Keratinocyte (primary cell): ENCODE results near the gene GGACT. TPM values are rescaled to one million over a fixed set of nuclear protein-coding genes. Genes with fewer than 3 reads are reported as not detected.

ENCODE experiments used
- DNase-seq: peaks from one replicate; pipeline ENCODE4 v3.0.0-alpha.2; 2011; ENCODE audit warnings: low read depth, missing footprints, low spot score
- FAIRE-seq: peaks from 2 replicates; lab custom pipeline; 2011; peaks lifted over from hg19 to GRCh38; lab: Jason Lieb, UNC
- H2AFZ ChIP-seq: 2 replicates; pipeline ENCODE4 v1.6.0; 2012; ENCODE audit warnings: low read length, control low read depth, inconsistent platforms; ENCODE audit not compliant: control insufficient read depth
- H3K27ac ChIP-seq: 2 replicates; pipeline ENCODE4 v1.5.1; 2011; ENCODE audit warnings: low read length; ENCODE audit not compliant: control insufficient read depth, insufficient read depth
- H3K27me3 ChIP-seq: 3 replicates; pipeline ENCODE4 v1.6.0; 2011; ENCODE audit warnings: low read length; ENCODE audit not compliant: control insufficient read depth, insufficient read depth; ENCODE audit errors: extremely low read depth
- H3K36me3 ChIP-seq, 2 experiments: 2 replicates in 1 of 2; 3 replicates in 1 of 2; pipeline ENCODE4 v1.5.1; 2011; ENCODE audit warnings: low read length in 2 of 2, mild to moderate bottlenecking in 1 of 2; ENCODE audit not compliant: control insufficient read depth in 2 of 2, insufficient read depth in 2 of 2; ENCODE audit errors: extremely low read depth in 1 of 2
- H3K4me1 ChIP-seq: 3 replicates; pipeline ENCODE4 v1.5.1; 2011; ENCODE audit warnings: low read length; ENCODE audit not compliant: control insufficient read depth, insufficient read depth; ENCODE audit errors: extremely low read depth
- H3K4me2 ChIP-seq: 3 replicates; pipeline ENCODE4 v1.6.0; 2011; ENCODE audit warnings: low read depth, low read length; ENCODE audit not compliant: control insufficient read depth, insufficient read depth; ENCODE audit errors: extremely low read depth
- H3K4me3 ChIP-seq, 3 experiments: fragments of 200-600 bp in 1 of 3; sonication (generic) in 1 of 3; 2 replicates in 2 of 3; 3 replicates in 1 of 3; pipeline ENCODE4 v1.5.1; 2011 to 2016; ENCODE audit warnings: low read length in 3 of 3, mild to moderate bottlenecking in 3 of 3, control low read depth in 2 of 3, inconsistent platforms in 1 of 3, low read depth in 1 of 3, mixed read lengths in 1 of 3, mixed run types in 1 of 3, moderate library complexity in 1 of 3; ENCODE audit not compliant: control insufficient read depth in 2 of 3, insufficient read depth in 2 of 3; ENCODE audit errors: extremely low read depth in 1 of 3
- H3K79me2 ChIP-seq: 2 replicates; pipeline ENCODE4 v1.6.0; 2012; ENCODE audit warnings: low read length; ENCODE audit not compliant: control insufficient read depth, insufficient read depth
- H3K9ac ChIP-seq: 3 replicates; pipeline ENCODE4 v1.6.0; 2011; ENCODE audit warnings: low read length; ENCODE audit not compliant: control insufficient read depth, insufficient read depth; ENCODE audit errors: extremely low read depth
- H3K9me1 ChIP-seq: 3 replicates; pipeline ENCODE4 v1.6.0; 2011; ENCODE audit warnings: low read length; ENCODE audit not compliant: control insufficient read depth, insufficient read depth; ENCODE audit errors: extremely low read depth
- H3K9me3 ChIP-seq: 2 replicates; pipeline ENCODE4 v1.5.1; 2012; ENCODE audit warnings: low read depth, low read length; ENCODE audit not compliant: control insufficient read depth
- H4K20me1 ChIP-seq: 3 replicates; pipeline ENCODE4 v1.6.0; 2011; ENCODE audit warnings: low read length; ENCODE audit not compliant: control insufficient read depth, insufficient read depth; ENCODE audit errors: extremely low read depth
- CTCF ChIP-seq, 3 experiments: IDR thresholded peaks in 1 of 3; conservative IDR thresholded peaks in 1 of 3; optimal IDR thresholded peaks in 1 of 3; 2 replicates in 2 of 3; 3 replicates in 1 of 3; pipeline versions ENCODE3 to v1.5.1; 2011; ENCODE audit warnings: low read length in 3 of 3, mild to moderate bottlenecking in 3 of 3, moderate library complexity in 2 of 3, control low read depth in 1 of 3, inconsistent platforms in 1 of 3; ENCODE audit not compliant: insufficient read depth in 2 of 3; ENCODE audit errors: extremely low read depth in 1 of 3
- EZH2 ChIP-seq: IDR thresholded peaks from one replicate; pipeline ENCODE4 v1.6.1; 2012; ENCODE audit warnings: inconsistent platforms, mild to moderate bottlenecking, low read length, moderate library complexity
- dilution Hi-C: fragments of 300-500 bp; cut with MboI; formaldehyde crosslinking; loops from one replicate; pipeline ENCODE4 v1.7.0; 2020; ENCODE audit warnings: low sequenced_read_pairs; ENCODE audit not compliant: extremely low pct_ligation_motif_present
- polyA plus RNA-seq, 5 experiments: library from polyadenylated mRNA; depleted of rRNA in 3 of 5; stranded (reverse) in 3 of 5; stranded (forward) in 1 of 5; unstranded in 1 of 5; fragments of >200 nt; gene quantifications; 1 replicate in 1 of 5; 2 replicates in 3 of 5; 3 replicates in 1 of 5; pipeline versions ENCODE4 v1.2.1 to v1.2.3, GENCODE V29; 2011 to 2012; ENCODE audit warnings: missing spikeins in 2 of 5, low read depth in 1 of 5, low replicate concordance in 1 of 5

Gene GGACT
- polyA plus RNA-seq, 1 donor (not counting 4 experiments of a cell fraction or from before 2014, with no cell fraction given): 8.2 TPM

- Histone ChIP-seq H2AFZ (no peak overlapping the region), H3K9ac (no peak overlapping the region), H4K20me1 (no peaks in the 10 kb centered on the region), H3K27me3 (no peaks in the 10 kb centered on the region), H3K4me3 (no peak overlapping the region), H3K4me2 (no peak overlapping the region), H3K79me2 (no peaks in the 10 kb centered on the region), H3K27ac (no peak overlapping the region), H3K36me3 (no peaks in the 10 kb centered on the region), H3K9me3 (no peaks in the 10 kb centered on the region), H3K9me1 (no peaks in the 10 kb centered on the region), H3K4me1 (no peaks in the 10 kb centered on the region)
- FAIRE-seq (no peak), DNase-seq (no peak)
- dilution Hi-C loops: no loop called here
- no peak for TF ChIP-seq CTCF (optimal IDR thresholded peaks at IDR 0.05 in 1 of 3, IDR thresholded peaks at IDR 0.05 in 1 of 3, conservative IDR thresholded peaks at IDR 0.05 in 1 of 3; ENCODE audit: extremely low read depth in 1 of 3, insufficient read depth in 2 of 3, low read length in 3 of 3)
- TF ChIP-seq EZH2: no peak
These were observed 105.5 kb downstream of the GGACT start for GRCh38 chr13:100483139-100483538.

GRCh38 chr13:100480676-100481075, 107.9 kb downstream of the GGACT start:
- H2AFZ ChIP-seq: no peak overlapping the region
- no peaks in the 10 kb centered on the region for H3K36me3 ChIP-seq
- TF ChIP-seq CTCF (optimal IDR thresholded peaks at IDR 0.05 in 1 of 3, IDR thresholded peaks at IDR 0.05 in 1 of 3, conservative IDR thresholded peaks at IDR 0.05 in 1 of 3; ENCODE audit: extremely low read depth in 1 of 3, insufficient read depth in 2 of 3, low read length in 3 of 3) (no peak), EZH2 (no peak)
- H3K9ac ChIP-seq: no peak overlapping the region
- DNase-seq (no peak), FAIRE-seq (no peak)
- no peak overlapping the region for H3K4me3 ChIP-seq
- H3K4me2 ChIP-seq: no peak overlapping the region
- H3K9me3 ChIP-seq: no peaks in the 10 kb centered on the region
- dilution Hi-C loops: no loop called here
- no peaks in the 10 kb centered on the region for H3K79me2 ChIP-seq
- H3K4me1 ChIP-seq: no peaks in the 10 kb centered on the region
- H3K9me1 ChIP-seq: no peaks in the 10 kb centered on the region
- no peaks in the 10 kb centered on the region for H3K27me3 ChIP-seq
- no peak overlapping the region for H3K27ac ChIP-seq
- H4K20me1 ChIP-seq: no peaks in the 10 kb centered on the region

Other genes with a start within 250 kb of the GGACT start
- 4.6 to 6.8 TPM (median 6.5 TPM) in 3 replicates for gene TMTC4, start 86.0 kb upstream of the GGACT start, polyA plus RNA-seq